ENCODE results near the gene MMP25. TPM values are rescaled to one million over a fixed set of nuclear protein-coding genes. Genes with fewer than 3 reads are reported as not detected.

MMP25 gene
- total RNA-seq, 4 donors from 2014 or later, result 0.57 TPM; not detected in 3

GRCh38 chr16:3056336-3057180 lies 10.2 kb downstream of the MMP25 start:
- TF ChIP-seq CTCF (IDR thresholded peaks at IDR 0.05; ENCODE audit: low read depth), result no peak

GRCh38 chr16:3057181-3058138 lies 11.1 kb downstream of the MMP25 start:
- TF ChIP-seq CTCF (IDR thresholded peaks at IDR 0.05; ENCODE audit: low read depth), result no peak

- no peak for TF ChIP-seq CTCF (IDR thresholded peaks at IDR 0.05; ENCODE audit: low read depth)
Measured at GRCh38 chr16:3058139-3059030, 12.0 kb downstream of the MMP25 start.

GRCh38 chr16:3059041-3059722 lies 12.8 kb downstream of the MMP25 start:
- TF ChIP-seq CTCF (IDR thresholded peaks at IDR 0.05; ENCODE audit: low read depth), result no peak

GRCh38 chr16:3059723-3060242 lies 13.4 kb downstream of the MMP25 start:
- no peak for TF ChIP-seq CTCF (IDR thresholded peaks at IDR 0.05; ENCODE audit: low read depth)

- TF ChIP-seq CTCF (IDR thresholded peaks at IDR 0.05; ENCODE audit: low read depth), result no peak
Measured at GRCh38 chr16:3060339-3061127, 14.2 kb downstream of the MMP25 start.
